Fibroblast of skin of scalp (primary cell): ENCODE measurements around the gene STARD10.
"Not testable (repeated sequence)": the region's sequence is repeated elsewhere in the genome, so short reads cannot be mapped to it uniquely, and the experiment has no call there.

Source experiments
- DNase-seq: peaks from one replicate; pipeline ENCODE4 v3.0.0-alpha.2; 2013

The STARD10 gene

DNA sequence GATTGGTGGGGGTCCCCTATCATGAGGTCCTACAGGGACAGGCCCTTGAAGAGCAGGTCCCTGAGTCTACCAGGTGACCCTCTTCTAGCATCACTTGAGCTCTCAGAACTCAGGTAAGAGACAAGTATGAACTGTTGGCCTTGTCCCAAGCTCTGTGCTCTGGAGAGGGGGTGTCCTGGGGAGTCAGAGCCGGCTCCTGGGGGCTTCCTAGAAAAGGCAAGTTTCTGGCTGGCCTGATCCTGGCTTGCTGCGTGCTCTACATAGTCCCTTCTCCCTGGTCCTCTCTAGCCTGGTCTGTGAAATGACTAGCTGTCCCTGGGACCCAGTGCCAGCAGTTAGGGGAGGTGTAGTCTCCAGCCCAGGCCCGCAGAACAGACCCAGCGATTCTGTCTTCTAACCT is 31.8 kb upstream of the STARD10 start:
- no peak for DNase-seq

DNA sequence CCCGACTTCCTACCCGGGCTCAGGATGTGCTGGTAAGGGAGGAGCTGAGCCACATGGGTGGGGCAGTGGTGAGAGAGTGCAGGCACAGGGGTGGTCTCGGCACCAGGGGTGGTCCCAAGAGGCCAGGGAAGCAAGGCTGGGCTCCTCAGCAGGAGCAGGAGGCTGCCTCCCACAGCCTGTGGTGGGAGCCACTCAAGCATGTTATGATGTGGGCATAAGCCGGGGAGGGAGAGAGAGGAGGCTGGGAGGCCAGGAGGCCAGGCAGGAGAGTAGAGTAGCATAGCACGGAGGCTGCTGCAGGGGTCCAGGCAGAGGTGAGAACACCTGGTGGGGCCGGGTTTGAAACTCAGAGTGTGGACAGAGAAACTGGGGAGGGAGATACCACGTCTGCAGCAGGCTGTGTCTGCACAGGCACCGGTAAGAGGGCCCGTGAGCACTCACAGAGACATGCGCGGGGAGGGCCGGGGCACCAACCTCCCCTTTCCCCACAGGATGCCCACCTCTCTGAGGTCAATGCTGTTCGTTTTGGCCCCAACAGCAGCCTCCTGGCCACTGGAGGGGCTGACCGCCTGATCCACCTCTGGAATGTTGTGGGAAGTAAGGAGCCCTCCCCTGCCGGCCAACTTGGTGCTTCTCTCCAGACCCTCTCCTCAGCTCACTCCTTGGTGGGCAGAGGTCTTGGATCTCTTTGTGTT is 31.1 kb upstream of the STARD10 start:
- no peak for DNase-seq

DNA sequence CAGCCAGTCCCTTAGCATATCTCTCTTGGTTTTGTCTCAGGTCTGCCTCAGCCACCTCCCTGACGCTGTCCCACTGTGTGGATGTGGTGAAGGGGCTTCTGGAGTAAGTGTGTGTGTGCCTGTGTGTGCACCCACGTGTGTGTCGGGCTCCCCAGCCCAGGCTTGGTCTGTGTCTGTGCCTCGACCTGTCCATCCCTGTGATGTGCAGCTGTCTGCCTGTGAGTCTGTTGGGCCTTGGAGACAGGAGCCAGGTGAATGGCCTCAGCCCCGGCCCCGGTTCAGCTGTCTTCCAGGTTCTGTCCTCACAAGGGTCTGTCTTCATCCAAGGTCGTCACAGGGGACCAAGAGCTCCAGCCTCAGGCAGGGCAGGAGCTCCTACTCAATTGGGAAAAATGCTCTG is 30.2 kb upstream of the STARD10 start:
- DNase-seq, result no peak

DNA sequence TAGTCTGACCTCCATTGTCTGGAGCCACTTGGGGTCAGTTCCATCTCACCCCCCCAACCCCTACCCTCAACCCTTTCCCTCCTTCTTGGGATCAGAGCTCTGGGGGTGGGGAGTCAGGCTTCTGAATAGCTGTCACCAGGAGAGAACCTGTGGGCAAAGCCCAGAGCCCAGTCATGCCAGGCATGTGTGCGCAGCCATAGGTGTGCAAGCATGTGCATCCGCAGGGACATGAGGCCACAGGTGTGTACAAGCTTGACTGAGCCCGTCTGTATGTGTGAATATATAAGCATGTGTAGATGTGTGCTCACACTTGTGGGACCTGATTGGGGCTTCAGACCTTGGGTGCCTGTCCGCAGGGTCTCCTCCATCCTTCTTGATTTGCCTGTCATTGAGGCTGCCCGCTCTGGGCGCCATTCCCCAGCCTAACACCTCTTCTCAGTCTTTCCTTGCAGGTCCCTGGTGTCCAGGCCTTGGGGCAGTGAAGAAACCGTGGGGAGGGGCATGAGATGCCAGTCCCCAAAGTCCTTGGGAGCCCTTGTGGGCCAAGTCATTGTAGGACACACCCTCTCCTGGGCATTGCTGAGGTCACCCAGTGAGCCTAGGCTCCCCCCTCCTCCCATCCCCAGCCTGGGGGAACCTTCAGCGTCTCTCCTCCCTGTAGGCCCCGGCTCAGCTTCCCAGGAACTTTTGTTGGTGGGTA is 29.4 kb upstream of the STARD10 start:
- no peak for DNase-seq

DNA sequence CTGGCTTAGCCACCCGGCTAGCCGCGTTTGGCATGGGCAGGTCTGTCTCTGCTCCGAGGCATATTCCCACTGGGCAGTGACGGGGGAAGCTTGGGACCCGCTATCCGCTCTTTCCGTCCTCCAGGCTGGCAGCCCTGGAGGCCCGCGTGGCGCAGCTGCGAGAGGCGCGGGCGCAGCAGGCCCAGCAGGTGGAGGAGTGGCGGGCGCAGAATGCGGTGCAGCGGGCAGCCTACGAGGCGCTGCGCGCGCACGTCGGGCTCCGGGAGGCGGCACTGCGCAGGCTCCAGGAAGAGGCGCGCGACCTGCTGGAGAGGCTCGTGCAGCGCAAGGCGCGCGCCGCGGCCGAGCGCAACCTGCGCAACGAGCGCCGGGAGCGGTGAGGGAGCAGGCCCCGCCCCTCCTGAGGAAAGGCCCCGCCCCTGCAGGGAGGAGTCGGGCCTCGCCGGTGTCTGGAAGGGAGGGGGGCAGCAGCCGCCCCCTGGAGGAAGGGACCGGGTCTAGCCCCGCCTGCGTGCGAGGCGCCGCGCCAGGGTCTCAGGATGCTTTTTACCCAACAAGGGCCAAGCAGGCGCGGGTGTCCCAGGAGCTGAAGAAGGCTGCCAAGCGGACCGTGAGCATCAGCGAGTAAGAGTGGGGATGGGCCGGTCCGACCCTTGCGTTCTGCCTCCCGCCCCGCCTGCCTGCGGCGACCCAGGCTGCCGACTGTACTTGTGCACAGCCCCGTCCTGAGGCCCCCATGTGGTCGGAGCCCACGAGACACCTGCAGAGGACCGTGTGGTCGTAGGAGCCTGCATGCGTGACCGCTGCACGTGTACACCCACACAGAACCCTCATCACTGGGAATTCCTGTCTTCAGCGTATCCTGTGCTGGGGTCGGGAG is 28.3 kb upstream of the STARD10 start:
- peak; percentile 85 for DNase-seq

DNA sequence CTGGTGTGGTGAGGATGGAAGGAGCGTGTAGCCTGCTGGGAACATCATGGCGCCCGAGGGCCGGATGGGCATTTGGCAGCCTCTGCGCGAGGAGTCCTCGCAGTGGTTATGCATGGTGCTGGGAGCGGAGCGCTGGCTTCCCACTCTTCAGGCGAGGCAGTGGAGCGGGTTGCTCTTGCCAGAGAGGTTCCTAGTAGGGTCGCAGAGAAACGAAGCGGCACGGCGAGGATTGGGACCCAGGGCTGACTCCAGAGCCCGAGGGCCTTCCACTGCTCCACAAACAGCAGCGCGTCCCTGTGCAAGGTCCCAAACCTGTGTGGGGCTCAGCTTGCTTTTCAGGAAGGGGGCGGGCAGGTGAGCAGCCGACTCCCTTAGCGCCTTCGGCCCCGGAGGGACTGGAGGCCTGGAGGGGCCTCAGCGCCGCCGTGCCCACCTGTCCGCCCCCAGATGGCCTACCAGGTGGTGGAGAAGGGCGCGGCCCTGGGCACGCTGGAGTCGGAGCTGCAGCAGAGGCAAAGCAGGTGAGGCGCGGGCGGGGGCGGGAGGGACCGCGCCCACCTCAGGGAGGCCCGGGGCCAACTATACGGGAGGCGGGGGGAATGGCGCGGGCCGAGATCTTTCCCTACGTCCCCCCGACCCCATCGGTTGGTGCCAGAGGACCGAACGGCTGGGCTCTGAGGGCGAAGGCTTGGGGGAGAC is 27.5 kb upstream of the STARD10 start:
- DNase-seq, result no peak

DNA sequence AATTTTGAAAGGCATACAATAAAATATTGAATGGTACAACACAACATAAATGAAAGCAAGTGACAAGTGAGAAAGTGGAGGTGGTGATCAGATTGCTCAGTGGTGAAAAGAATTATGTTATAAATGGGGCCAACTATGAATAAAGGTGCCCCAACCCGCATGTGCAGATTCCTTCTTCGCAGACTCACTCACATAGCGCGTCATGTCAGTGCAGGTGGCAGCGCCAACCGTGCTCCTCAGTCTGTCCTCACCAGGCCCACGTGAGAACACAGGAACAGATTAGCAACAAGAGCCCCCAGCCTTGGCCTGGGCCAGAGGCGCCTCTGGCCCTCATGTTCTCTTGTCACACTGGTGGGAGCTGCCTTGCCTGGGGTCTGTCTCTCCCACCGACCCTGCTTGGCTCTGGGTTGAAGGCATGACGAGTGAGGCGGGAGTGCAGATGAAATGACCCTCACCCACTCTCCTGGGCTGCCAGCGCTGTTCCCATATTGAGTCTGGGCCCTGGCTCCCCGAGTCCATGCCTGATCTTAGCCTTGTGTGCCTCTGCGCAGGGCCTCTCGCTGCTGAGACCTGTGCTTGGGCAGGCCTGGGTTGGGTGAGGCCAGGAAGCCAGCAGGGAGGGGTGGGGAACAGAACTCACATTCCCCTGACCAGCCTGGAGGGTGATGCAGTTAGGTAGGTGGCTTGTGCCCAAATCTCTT is 26.7 kb upstream of the STARD10 start:
- DNase-seq, result no peak

DNA sequence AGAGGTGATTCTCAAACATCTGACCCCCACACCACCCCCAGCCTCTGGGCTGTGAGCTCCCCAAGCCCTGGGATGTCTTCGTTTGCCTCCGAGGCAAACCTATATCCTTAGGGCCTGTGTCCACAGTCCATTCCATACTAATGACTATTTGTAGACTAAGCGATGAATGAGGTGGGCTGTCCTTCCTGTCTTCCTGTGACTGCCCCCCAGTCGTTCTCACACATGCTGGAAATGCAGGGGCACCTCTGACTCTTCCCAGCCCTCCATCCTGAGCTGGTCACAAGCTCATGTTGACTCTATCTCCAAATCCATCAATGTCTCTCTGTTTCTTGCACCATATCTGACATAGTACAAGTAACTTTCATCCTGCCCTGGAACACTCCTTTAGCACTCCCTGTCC is 25.1 kb upstream of the STARD10 start:
- DNase-seq, result no peak

DNA sequence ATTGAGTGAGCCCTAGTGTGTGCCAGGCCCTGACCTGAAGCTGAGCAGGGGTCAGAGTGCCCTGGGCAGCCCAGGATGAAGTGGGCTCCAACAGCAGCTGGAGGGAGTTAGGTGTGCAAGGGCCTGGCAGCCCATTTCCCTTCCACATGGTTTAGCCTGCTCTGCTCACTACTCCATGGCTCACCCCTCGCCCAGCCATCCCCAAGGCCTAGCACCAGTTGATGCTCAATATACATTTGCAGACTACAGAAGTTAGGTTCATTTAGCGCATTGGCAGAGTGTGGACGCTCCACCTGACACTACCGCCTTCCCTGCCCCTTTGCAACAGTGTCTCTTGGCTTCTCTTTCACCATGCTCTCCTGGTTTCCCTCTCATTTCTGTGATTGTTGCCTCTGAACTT is 24.1 kb upstream of the STARD10 start:
- no peak for DNase-seq

DNA sequence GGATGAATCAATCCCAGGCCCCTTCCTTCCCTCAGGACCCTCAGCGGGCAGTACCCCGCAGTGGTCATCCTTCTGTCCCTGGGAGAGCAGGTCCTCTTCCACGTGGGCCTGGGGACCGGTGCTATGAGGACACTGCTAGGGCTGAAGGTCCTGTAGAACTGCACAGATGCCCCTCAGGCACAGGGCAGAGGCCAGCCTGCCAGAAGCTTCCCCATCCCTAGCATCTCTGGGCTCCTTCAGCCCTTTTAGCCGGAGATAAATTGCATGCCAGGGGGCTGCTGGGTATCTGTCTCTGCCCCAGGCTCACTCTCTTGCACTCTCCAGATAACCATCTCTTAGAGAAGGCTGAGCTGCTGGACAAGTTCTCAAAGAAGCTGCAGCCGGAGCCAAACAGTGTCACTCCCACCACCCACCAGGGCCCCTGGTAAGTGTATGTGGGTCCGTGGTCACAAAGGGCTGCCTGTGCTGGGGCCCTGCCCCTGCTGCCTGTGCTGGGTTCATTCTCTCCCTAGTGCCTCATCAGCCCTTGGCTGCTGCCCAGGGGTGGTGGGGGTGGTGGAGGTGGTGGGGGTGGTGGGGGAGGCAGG is 22.6 kb upstream of the STARD10 start:
- peak; percentile 35 for DNase-seq

DNA sequence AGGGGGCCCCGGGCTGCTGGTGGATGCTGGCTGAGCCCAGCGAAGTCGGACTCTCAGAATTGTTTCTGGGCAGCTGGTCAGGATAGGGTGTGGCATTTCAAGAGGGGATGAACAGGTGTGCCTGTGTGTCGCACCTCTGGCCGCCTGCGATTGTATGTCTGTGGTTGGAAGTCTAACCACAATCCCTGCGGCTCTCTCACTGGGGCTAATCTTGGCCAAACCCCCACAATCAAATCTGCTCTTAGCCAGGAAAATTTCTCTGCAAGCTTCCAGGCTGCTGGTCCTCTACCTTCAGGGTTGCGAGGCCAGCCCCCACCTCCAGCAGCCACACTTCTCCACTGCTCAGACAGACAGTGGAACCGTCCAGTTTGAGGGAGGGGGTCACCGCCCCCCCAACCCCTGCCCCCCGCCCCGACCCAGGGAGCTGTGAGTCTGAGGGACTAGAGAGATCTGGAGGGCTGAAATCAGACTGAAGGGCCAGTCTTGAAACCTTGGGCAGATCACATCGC is 21.3 kb upstream of the STARD10 start:
- no peak for DNase-seq

DNA sequence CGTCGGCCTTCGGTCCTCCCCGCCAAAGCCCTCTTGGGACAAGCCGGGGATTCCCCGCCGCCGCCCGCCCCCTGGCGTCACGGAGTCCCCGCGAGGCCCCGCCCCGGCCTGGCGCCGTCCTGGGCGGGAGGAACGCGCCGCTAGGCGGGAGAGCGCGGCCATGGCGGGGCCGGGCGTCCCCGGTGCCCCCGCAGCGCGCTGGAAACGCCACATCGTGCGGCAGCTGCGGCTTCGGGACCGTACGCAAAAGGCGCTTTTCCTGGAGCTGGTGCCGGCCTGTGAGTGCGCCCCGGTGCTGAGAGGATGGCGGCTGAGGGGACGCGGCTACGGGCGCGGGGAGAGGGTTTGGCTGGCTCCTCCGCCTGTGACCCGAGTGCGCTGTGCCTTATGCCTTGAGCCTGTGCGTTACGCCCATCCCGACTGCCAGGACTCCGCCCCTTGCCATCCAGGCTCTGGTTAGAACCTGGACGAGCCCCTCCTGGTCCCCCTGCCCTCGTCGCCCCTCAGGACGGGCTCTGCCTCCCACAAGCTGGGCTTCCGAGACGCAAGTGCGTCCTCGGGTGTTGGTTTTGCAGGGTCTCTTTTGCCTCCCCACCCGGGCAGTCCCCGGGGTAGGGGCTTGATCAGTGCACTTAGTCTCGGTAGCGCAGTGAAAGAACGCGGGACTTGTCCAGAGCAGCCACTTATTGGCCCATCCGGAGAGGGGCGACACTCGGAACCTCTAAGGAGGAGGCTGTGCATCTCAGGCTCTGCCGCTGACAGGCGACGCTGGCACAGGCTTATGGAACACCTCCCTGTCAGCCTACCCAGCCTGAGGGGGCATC is 20.7 kb upstream of the STARD10 start, which contains the start of gene ATG16L2:
Gene ATG16L2 (plus strand): TSS at position 126 of the 824 bp plus-strand sequence. CDS start 35 bp downstream, at position 161.
- DNase-seq, result peak; percentile 85

DNA sequence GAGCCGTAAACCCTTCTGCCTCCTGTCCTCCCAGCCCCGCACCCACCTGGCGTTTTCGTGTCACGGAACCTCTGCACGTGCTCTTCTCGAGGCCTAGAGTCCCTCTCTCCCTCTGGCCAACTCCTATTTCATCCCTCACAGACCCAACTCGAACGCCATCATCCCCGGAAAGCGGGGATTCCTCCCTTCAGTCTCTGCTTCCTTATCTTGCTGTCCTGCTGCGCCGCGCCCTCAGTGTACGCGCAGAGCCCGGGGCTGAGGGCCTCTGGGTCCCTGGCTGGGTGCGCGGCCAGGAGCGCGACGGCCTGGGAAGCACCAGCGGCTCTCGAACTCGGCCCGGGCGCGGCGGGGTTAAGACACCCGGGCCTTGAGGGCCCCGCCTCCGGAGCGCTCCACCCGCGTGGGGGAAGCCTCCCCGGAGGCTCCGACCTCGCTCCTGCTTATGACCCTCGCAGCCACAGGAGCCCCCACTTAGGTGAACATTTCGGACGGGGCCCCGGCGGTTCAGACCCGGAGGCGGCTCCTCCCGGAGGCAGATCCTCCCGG is 20.0 kb upstream of the STARD10 start:
- peak; percentile 75 for DNase-seq

DNA sequence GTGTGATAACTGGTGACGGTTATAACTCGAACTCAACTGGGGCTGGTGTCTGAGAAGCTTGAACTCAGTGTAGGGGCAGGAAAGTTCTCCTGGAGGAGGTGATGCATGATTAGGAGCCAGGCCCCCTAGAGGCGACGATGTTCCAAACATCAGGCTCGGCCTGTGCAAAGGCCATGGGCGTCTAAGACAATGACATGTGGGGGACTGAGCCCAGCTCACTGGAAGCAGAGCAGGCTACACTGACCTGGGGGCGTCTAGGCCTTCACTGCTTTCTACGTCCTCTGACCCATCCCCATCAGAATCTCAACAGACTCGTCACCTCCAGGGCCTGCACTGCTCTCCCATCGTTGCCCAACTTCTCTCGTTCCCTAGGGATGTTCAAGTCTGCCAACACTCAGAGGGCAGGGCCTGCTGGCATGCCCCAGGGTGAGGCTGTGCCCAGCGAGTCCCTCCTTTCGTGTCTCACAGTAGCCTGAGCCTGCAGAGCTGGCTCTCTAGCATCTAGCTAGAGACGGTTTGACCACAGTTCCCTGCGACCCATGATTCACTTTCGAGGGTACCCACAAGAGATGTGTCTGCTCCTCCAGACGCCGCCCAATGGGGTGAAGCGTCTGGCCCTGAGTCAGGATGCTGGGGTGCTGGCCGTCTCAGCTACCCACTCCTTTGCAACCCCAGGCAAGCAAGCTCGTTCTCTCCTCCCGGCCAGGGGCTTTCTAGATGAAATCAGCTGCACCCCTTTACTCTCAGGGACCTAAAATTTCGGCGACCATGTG is 19.3 kb upstream of the STARD10 start:
- DNase-seq, result peak; percentile 54

DNA sequence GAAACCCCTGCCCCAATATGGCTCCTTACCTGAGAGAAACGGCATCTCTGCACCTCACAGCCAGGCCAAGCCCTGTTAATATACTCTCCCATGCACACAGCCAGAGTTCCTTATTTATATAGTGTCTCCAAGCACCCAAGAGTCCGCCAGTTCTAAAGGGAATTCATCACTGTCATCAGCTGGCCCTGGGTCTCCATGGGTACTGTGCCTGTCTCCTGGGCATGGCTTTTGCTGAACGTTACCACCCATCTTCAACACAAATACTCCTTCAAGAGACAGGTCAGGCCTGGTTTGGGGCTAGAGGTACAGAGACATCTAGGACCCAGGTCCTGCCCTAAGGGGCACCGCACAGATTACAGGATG is 18.7 kb upstream of the STARD10 start:
- DNase-seq, result no peak

DNA sequence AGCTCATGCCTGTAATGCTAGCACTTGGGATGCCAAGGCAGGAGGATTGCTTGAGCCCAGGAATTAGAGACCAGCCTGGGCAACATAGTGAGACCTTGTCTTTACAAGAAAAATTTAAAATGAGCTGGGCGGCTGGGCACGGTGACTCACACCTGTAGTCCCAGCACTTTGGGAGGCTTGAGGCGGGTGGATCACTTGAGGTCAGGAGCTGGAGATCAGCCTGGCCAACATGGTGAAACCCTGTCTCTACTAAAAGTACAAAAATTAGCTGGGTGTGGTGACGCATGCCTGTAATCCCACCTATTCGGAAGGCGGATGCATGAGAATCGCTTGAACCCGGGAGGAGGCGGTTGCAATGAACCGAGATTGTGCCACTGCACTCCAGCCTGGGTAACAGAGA is 17.8 kb upstream of the STARD10 start:
- DNase-seq, result not testable (repeated sequence)

DNA sequence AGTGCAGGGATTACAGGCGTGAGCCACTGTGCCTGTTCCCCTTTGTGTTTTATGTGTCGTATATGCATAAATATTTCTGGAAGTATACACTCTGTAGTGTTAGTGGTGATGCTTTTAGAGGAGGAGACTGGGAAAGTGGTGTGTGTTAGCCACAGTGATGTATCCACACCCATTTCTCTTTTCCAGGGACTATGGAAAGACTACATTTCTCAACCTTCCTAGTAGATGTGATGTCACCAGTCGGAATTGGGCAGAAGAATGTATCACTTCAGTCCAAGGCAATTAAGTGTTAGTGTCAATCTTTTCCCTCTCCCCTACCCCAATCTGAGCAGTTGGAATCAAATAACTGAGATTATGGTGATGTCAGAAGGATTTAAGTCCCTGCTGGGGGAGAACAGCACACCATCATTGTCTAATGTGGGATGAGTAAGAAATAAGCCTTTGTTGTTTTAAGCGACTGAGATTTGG is 14.5 kb upstream of the STARD10 start:
- peak; percentile 86 for DNase-seq

DNA sequence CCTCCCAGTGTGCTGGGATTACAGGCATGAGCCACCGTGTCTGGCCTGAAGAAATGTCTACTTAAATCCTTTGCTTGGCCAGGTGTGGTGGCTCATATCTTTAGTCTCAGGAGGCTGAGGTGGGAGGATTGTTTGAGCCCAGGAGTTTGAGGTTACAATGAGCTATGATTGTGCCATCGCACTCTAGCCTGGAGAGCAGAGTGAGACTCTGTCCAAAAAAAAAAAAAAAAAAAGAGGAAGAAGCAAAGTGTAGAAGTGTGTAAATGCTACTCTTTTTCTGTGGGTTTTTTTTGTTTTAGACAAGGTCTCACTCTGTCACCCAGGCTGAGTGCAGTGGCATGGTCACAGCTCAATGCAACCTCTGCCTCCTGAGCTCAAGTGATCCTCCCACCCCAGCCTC is 13.9 kb upstream of the STARD10 start:
- DNase-seq, result no peak

DNA sequence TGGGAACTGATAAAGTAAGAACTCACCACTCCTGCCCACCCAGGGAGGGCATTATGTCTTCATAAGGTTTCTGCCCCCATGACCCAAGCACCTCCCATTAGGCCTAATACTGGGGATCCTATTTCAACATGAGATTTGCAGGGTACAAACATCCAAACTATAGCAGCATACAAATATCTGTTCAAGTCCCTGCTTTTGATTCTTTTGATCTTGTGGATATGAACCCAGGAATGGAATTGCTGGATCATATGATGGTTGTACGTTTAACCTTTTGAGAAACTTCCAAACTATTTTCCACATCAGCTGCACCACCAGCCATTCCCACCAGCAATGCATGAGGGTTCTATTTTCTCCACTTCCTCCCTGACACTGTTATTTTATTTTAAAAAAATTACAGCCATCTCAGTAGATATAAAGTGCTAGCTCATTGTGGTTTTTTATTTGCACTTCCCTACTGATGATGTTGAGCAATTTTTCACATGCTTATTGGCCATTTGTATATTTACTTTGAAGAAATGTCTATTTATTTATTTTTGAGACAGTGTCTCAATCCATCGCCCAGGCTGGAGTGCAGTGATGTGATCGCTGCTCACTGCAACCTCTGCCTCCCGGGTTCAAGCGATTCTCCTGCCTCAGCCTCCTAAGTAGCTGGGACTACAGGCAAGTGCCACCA is 13.3 kb upstream of the STARD10 start:
- DNase-seq, result peak; percentile 64
